Measurements from ENCODE around the gene TPRG1L.

- TF ChIP-seq GATA2 (IDR thresholded peaks at IDR 0.05; ENCODE audit: low read depth, low read length): no peak
- no peak for TF ChIP-seq GATA3 (IDR thresholded peaks at IDR 0.05; ENCODE audit: low read depth, low read length)
Measured at GRCh38 chr1:3577711-3578432, 46.9 kb upstream of the TPRG1L start.

Data from SH-SY5Y (cell line).